ENCODE measurements around the gene FIBIN. TPM values are rescaled to one million over a fixed set of nuclear protein-coding genes. Genes with fewer than 3 reads are reported as not detected.
A peak's percentile ranks its signal among the peaks of the same experiment; 100 is the strongest.

FIBIN gene
- 10 to 100 TPM in 1 of 3 donors, 1 to 10 TPM in 1, under 1 TPM in 1; 0.84 to 21.3 (median 2.8) TPM for total RNA-seq
- long read RNA-seq, donor 1, transcript FIBIN-201 (1 exons, 1,938 nt), result major isoform, 29 of 31 reads
- long read RNA-seq, donor 1, partial matches to known transcripts, result 0 of 31 reads
- long read RNA-seq, donor 1, other reads (novel, unspliced or antisense), result 2 of 31 reads
- long read RNA-seq, donor 2, partial matches to known transcripts, result 0 of 4 reads
- long read RNA-seq, donor 2, other reads (novel, unspliced or antisense), result 0 of 4 reads

GRCh38 chr11:26993965-26994457, at the start of gene FIBIN:
TSS of gene FIBIN (plus strand) at chr11:26994112. CDS start at chr11:26994527, 415 bp downstream.
- Histone ChIP-seq H3K36me3 (ENCODE audit: low read depth) (no peaks in the 10 kb centered on the region), H3K4me3 (no peak within 1 kb of the TSS), H3K9me3 (no peaks in the 10 kb centered on the region), H3K4me1 (ENCODE audit: low read depth) (no peaks in the 10 kb centered on the region)
- intact Hi-C loops (cut with DNase I, micrococcal nuclease), result no loop called here
- peak in 2 of 3 donors; percentile 25 to 52 for DNase-seq
- ATAC-seq, result peak; percentile 31
- TF ChIP-seq CTCF (IDR thresholded peaks at IDR 0.05), result no peak

GRCh38 chr11:26944866-26945664, 48.8 kb upstream of the FIBIN start:
- Histone ChIP-seq H3K36me3 (ENCODE audit: low read depth) (no peaks in the 10 kb centered on the region), H3K9me3 (no peaks in the 10 kb centered on the region), H3K4me1 (ENCODE audit: low read depth) (no peaks in the 10 kb centered on the region), H3K4me3 (no peak overlapping the region)
- DNase-seq (no peak), ATAC-seq (no peak)
- no peak for TF ChIP-seq CTCF (IDR thresholded peaks at IDR 0.05)
- intact Hi-C loops (cut with DNase I, micrococcal nuclease), result no loop called here

- no peak for ATAC-seq
- no peaks in the 10 kb centered on the region for H3K9me3 ChIP-seq
- DNase-seq, result no peak
- no peak for TF ChIP-seq CTCF (IDR thresholded peaks at IDR 0.05)
- H3K4me1 ChIP-seq (ENCODE audit: low read depth), result no peaks in the 10 kb centered on the region
- H3K4me3 ChIP-seq, result no peak overlapping the region
- no peaks in the 10 kb centered on the region for H3K36me3 ChIP-seq (ENCODE audit: low read depth)
- intact Hi-C loops (cut with DNase I, micrococcal nuclease), result no loop called here
Measured at GRCh38 chr11:26946257-26946716, 47.6 kb upstream of the FIBIN start.

GRCh38 chr11:26947379-26947844, 46.5 kb upstream of the FIBIN start:
- Histone ChIP-seq H3K9me3 (no peaks in the 10 kb centered on the region), H3K4me3 (no peak overlapping the region), H3K36me3 (ENCODE audit: low read depth) (no peaks in the 10 kb centered on the region), H3K4me1 (ENCODE audit: low read depth) (no peaks in the 10 kb centered on the region)
- peak in 1 of 3 donors; percentile 21 for DNase-seq
- peak; percentile 74 for ATAC-seq
- TF ChIP-seq CTCF (IDR thresholded peaks at IDR 0.05), result no peak
- intact Hi-C loops (cut with DNase I, micrococcal nuclease), result no loop called here

- no peak for TF ChIP-seq CTCF (IDR thresholded peaks at IDR 0.05)
- Histone ChIP-seq H3K36me3 (ENCODE audit: low read depth) (no peaks in the 10 kb centered on the region), H3K4me3 (no peak overlapping the region), H3K9me3 (no peaks in the 10 kb centered on the region), H3K4me1 (ENCODE audit: low read depth) (no peaks in the 10 kb centered on the region)
- intact Hi-C loops (cut with DNase I, micrococcal nuclease), result no loop called here
- ATAC-seq (no peak), DNase-seq (no peak)
Measured at GRCh38 chr11:26947904-26948639, 45.8 kb upstream of the FIBIN start.
